Thyroid gland (tissue), 4 donors: Measurements from ENCODE around the gene TTLL13. TPM values are rescaled to one million over a fixed set of nuclear protein-coding genes. Genes with fewer than 3 reads are reported as not detected.
"Not testable (repeated sequence)": the region's sequence is repeated elsewhere in the genome, so short reads cannot be mapped to it uniquely, and the experiment has no call there.

Experiments used
- DNase-seq, 2 donors: peaks; one replicate each; pipeline ENCODE4 v3.0.0-alpha.2; 2019
- H3K27ac ChIP-seq, 3 donors: fragments of 200-600 bp; sonication (generic); 1 replicate in 2 of 3; 2 replicates in 1 of 3; pipeline ENCODE4 v1.5.1; 2016 to 2019; ENCODE audit warnings: mild to moderate bottlenecking in 1 of 3, moderate library complexity in 1 of 3
- H3K27me3 ChIP-seq: fragments of 200-600 bp; sonication (generic); one replicate; pipeline ENCODE4 v1.5.1; 2019
- H3K36me3 ChIP-seq, 2 donors: fragments of 200-600 bp; sonication (generic); one replicate each; pipeline ENCODE4 v1.5.1; 2016 to 2019
- H3K4me1 ChIP-seq, 2 donors: fragments of 200-600 bp; sonication (generic); one replicate each; pipeline ENCODE4 v1.5.1; 2017 to 2019
- H3K4me3 ChIP-seq, 3 donors: fragments of 200-600 bp; sonication (generic); replicated peaks in 1 of 3; 1 replicate in 2 of 3; 2 replicates in 1 of 3; pipeline ENCODE4 v1.5.1; 2016; ENCODE audit warnings: mild to moderate bottlenecking in 1 of 3
- H3K9me3 ChIP-seq: fragments of 200-600 bp; sonication (generic); one replicate; pipeline ENCODE4 v1.5.1; 2017
- POLR2A ChIP-seq, 2 donors: fragments of 450-650 bp; IDR thresholded peaks; one replicate each; pipeline ENCODE4 v1.6.1; 2017; ENCODE audit warnings: antibody characterized with exemption in 2 of 2, mild to moderate bottlenecking in 2 of 2, moderate library complexity in 1 of 2
- WGBS, 2 donors: methylation state at CpG; one replicate each; pipeline ENCODE4 v1.1.5; 2017; 5-methylcytosine and 5-hydroxymethylcytosine counted together
- intact Hi-C: fragments of 100-400 bp; cut with DNase I; formaldehyde crosslinking; loops from one replicate; pipeline ENCODE4 v1.15.1; 2023
- total RNA-seq, 4 donors: library from RNA; depleted of rRNA; stranded (reverse); fragments of >200 nt; gene quantifications; one replicate each; pipeline ENCODE4 v1.2.3, GENCODE V29; 2016
- TF ChIP-seq, protein P1 (sequence below), 6 experiments: fragments of 200-600 bp in 3 of 6; fragments of 450-650 bp in 3 of 6; sonication (generic) in 3 of 6; IDR thresholded peaks; one replicate each; pipeline ENCODE4 v1.5.1; 2016 to 2019; ENCODE audit warnings: antibody characterized with exemption in 6 of 6, mild to moderate bottlenecking in 2 of 6, inconsistent platforms in 1 of 6, moderate library complexity in 1 of 6

The TTLL13 gene
- total RNA-seq, 4 donors from 2014 or later, result 0.13 to 0.22 TPM; not detected in 2

DNA sequence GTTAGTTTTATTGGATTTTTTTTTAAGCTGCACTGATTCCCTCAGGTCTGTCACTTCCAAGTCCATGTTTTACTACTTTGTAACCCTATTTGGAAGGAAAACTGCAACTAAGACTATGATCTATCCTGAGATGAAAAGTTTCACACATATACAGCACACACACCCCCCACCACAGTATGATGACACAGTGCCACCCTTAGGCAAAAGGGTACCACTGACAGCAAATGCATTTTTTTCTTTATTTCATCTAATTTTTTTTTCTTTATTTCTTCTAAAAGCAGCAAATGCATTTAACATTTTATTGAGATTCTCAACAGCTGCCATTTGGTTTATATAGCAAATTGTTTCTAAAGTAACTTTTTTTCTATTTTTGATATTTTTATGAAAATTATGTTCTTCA lies 37.3 kb downstream of the TTLL13 start:
- no peak for DNase-seq
- no peaks in the 10 kb centered on the region for H3K27me3 ChIP-seq
- no peak for TF ChIP-seq POLR2A (IDR thresholded peaks at IDR 0.05)
- TF ChIP-seq, protein P1, sequence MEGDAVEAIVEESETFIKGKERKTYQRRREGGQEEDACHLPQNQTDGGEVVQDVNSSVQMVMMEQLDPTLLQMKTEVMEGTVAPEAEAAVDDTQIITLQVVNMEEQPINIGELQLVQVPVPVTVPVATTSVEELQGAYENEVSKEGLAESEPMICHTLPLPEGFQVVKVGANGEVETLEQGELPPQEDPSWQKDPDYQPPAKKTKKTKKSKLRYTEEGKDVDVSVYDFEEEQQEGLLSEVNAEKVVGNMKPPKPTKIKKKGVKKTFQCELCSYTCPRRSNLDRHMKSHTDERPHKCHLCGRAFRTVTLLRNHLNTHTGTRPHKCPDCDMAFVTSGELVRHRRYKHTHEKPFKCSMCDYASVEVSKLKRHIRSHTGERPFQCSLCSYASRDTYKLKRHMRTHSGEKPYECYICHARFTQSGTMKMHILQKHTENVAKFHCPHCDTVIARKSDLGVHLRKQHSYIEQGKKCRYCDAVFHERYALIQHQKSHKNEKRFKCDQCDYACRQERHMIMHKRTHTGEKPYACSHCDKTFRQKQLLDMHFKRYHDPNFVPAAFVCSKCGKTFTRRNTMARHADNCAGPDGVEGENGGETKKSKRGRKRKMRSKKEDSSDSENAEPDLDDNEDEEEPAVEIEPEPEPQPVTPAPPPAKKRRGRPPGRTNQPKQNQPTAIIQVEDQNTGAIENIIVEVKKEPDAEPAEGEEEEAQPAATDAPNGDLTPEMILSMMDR (IDR thresholded peaks at IDR 0.05), result peak in 4 of 6 experiments; percentile 26 to 47 (median 38)
- no peak overlapping the region for H3K4me3 ChIP-seq
- H3K9me3 ChIP-seq, result no peaks in the 10 kb centered on the region
- intact Hi-C loops, result no loop called here
- no peaks in the 10 kb centered on the region for H3K4me1 ChIP-seq
- no peak overlapping the region for H3K27ac ChIP-seq
- H3K36me3 ChIP-seq, result no peaks in the 10 kb centered on the region

- Histone ChIP-seq H3K4me3 (no peak overlapping the region), H3K9me3 (no peaks in the 10 kb centered on the region), H3K27ac (no peak overlapping the region), H3K36me3 (no peaks in the 10 kb centered on the region), H3K27me3 (no peaks in the 10 kb centered on the region), H3K4me1 (no peaks in the 10 kb centered on the region)
- WGBS, 2 donors, result 40 to 69% methylated on average over 4 to 5 of the region's 5 CpGs
- TF ChIP-seq, protein P1 (IDR thresholded peaks at IDR 0.05), result no peak
- no peak for TF ChIP-seq POLR2A (IDR thresholded peaks at IDR 0.05)
- DNase-seq, result no peak
- intact Hi-C loops, result no loop called here
Measured at GRCh38 chr15:90287101-90287500, 37.7 kb downstream of the TTLL13 start.

- no peak overlapping the region for H3K27ac ChIP-seq
- H3K4me3 ChIP-seq, result no peak overlapping the region
- TF ChIP-seq, protein P1 (IDR thresholded peaks at IDR 0.05), result no peak
- no peak for TF ChIP-seq POLR2A (IDR thresholded peaks at IDR 0.05)
- no peaks in the 10 kb centered on the region for H3K4me1 ChIP-seq
- no peaks in the 10 kb centered on the region for H3K9me3 ChIP-seq
- 90 to 93% methylated on average over 6 of the region's 6 CpGs for WGBS, 2 donors
- H3K27me3 ChIP-seq, result no peaks in the 10 kb centered on the region
- H3K36me3 ChIP-seq, result no peaks in the 10 kb centered on the region
- no peak for DNase-seq
- intact Hi-C loops, result no loop called here
Measured at GRCh38 chr15:90287946-90288345, 38.6 kb downstream of the TTLL13 start.

- no peak for TF ChIP-seq POLR2A (IDR thresholded peaks at IDR 0.05)
- TF ChIP-seq, protein P1 (IDR thresholded peaks at IDR 0.05), result no peak
- Histone ChIP-seq H3K9me3 (no peaks in the 10 kb centered on the region), H3K27me3 (no peaks in the 10 kb centered on the region), H3K36me3 (no peaks in the 10 kb centered on the region), H3K4me3 (no peak overlapping the region), H3K27ac (no peak overlapping the region), H3K4me1 (peaks cover 0 to 6% of the 10 kb centered on the region in 2 donors)
- intact Hi-C loops, result no loop called here
- no peak for DNase-seq
- 76 to 86% methylated on average over 10 to 14 of the region's 16 CpGs for WGBS, 2 donors
Measured at GRCh38 chr15:90291679-90292356, 42.5 kb downstream of the TTLL13 start.

DNA sequence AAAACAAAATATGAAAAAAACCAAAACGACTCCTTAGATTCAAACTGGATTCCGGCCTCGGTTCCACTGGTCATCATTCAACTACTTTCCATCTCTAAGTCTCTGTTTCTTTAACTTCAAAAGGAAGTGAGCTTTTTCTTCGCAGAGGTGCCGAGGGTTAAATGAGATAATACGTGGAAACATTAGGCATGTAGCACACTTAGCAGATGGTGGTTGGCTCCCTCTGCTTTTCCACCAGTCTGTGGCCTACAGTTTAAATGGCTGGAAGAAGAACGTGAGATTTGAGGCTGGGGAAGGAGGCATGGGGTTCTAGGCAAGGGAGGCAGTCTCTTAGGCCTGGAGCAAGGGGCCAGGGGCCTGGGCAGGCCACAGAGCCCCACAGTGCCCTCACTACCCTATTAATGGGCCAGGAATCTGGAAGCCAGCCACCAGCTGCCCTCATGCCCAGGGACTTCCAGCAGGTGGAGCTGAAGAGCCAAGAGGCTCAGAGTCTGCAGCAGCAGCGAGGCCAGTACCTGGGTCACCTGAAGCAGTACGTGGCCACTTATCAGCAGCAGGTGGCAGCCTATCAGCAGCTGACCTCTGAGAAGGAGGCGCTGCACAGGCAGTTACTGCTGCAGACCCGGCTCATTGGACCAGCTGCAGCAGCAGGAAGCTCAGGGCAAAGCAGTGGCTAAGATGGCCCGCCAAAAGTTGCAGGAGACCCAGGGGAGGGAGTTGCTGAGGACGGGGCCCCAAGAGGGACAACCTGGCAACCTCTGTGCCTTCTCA lies 43.9 kb downstream of the TTLL13 start:
- H3K4me3 ChIP-seq, H3K36me3 ChIP-seq, H3K9me3 ChIP-seq, intact Hi-C loops, H3K27me3 ChIP-seq, H3K4me1 ChIP-seq: not testable (repeated sequence)
- peak; percentile 95 for DNase-seq
- TF ChIP-seq, protein P1 (IDR thresholded peaks at IDR 0.05), result peak; percentile 51 to 96 (median 83)
- peak in 1 of 2 donors; percentile 68 for TF ChIP-seq POLR2A (IDR thresholded peaks at IDR 0.05)
- peak overlapping the region in 1 of 3 donors; percentile 39 for H3K27ac ChIP-seq
- 48 to 50% methylated on average over 11 to 13 of the region's 13 CpGs for WGBS, 2 donors
